PC-9 (cell line): Measurements from ENCODE around the gene ACYP2.

ENCODE experiments used
- EZH2 ChIP-seq: fragments of 200-600 bp; sonication (generic); IDR thresholded peaks from 2 replicates; pipeline ENCODE4 v1.8.0; 2017; ENCODE audit warnings: antibody characterized with exemption, low read depth
- TF ChIP-seq, protein P1 (sequence below): fragments of 200-600 bp; sonication (generic); conservative IDR thresholded peaks from 2 replicates; pipeline ENCODE4 v1.6.1; 2017; ENCODE audit warnings: mixed run types, antibody characterized with exemption, mild to moderate bottlenecking, moderate library complexity

DNA sequence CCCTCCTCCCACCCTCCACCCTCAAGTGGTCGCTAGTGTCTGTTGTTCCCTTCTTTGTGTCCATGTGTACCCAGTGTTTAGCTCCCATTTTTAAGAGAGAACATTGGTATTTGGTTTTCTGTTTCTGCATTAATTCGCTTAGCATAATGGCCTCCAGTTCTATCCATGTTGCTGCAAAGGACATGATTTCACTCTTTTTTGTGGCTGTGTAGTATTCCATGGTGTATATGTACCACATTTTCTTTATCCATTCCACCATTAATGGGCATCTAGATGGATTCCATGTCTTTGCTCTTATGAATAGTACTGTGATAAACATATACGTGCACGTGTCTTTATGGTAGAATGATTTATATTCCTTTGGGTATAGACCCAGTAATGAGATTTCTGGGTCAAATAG is 97.7 kb downstream of the ACYP2 start:
- TF ChIP-seq, protein P1, sequence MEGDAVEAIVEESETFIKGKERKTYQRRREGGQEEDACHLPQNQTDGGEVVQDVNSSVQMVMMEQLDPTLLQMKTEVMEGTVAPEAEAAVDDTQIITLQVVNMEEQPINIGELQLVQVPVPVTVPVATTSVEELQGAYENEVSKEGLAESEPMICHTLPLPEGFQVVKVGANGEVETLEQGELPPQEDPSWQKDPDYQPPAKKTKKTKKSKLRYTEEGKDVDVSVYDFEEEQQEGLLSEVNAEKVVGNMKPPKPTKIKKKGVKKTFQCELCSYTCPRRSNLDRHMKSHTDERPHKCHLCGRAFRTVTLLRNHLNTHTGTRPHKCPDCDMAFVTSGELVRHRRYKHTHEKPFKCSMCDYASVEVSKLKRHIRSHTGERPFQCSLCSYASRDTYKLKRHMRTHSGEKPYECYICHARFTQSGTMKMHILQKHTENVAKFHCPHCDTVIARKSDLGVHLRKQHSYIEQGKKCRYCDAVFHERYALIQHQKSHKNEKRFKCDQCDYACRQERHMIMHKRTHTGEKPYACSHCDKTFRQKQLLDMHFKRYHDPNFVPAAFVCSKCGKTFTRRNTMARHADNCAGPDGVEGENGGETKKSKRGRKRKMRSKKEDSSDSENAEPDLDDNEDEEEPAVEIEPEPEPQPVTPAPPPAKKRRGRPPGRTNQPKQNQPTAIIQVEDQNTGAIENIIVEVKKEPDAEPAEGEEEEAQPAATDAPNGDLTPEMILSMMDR = no peak
- no peak for TF ChIP-seq EZH2
